ENCODE measurements around the gene AHRR. TPM values are rescaled to one million over a fixed set of nuclear protein-coding genes. Genes with fewer than 3 reads are reported as not detected.
"Not testable (repeated sequence)": the region's sequence is repeated elsewhere in the genome, so short reads cannot be mapped to it uniquely, and the experiment has no call there.

Gene AHRR
- polyA plus RNA-seq, 4 donors: 2.5 to 3.5 (median 3.0) TPM

DNA sequence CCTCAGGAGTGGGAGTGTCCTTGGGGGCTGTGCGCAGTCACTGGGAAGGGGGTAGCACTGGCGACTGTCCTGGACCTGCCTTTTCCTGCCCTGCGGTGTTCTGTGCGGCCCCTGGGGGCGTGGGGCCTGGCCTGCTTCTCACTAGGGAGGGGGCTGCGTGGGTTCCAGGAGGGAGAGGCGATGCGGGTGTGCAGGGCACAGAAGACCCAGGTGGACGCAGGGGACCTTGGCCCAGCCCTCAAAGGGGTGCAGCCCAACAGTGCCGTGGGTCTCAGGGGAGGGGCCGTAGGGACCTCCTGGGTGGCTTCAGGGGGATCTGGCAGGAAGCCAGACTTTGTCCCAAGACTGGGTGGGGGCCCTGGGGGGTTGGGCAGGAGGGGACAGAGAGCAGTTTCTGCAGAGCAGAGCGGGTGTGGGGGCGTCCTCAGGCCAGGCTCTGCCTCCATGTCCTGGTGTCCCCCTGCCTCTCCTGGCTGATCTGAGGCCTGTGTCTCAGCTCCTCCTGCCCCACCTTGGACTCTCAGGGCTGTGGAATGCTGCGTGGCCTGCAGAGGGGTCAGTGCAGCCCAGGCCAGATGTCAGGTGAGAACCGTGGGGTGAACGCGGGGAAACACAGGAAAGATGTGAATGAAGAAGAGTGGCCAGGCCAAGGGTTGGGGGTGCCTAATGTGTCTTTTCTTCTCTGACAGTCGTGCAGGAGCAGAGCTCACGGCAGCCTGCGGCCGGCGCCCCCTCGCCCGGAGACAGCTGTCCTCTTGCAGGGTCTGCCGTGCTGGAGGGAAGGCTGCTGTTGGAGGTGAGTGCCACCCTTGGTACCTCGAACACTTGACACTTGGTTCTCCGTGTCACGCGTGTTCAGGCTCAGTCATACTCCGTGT lies 54.6 kb downstream of the AHRR start:
- no peak for DNase-seq (ENCODE audit: low read depth in 4 of 4, low spot score in 3 of 4)

- DNase-seq (ENCODE audit: low read depth in 4 of 4, low spot score in 3 of 4): no peak
These were observed 55.3 kb downstream of the AHRR start for GRCh38 chr5:376799-377325.

GRCh38 chr5:377326-377981 lies 55.9 kb downstream of the AHRR start:
- no peak for DNase-seq (ENCODE audit: low read depth in 4 of 4, low spot score in 3 of 4)

DNA sequence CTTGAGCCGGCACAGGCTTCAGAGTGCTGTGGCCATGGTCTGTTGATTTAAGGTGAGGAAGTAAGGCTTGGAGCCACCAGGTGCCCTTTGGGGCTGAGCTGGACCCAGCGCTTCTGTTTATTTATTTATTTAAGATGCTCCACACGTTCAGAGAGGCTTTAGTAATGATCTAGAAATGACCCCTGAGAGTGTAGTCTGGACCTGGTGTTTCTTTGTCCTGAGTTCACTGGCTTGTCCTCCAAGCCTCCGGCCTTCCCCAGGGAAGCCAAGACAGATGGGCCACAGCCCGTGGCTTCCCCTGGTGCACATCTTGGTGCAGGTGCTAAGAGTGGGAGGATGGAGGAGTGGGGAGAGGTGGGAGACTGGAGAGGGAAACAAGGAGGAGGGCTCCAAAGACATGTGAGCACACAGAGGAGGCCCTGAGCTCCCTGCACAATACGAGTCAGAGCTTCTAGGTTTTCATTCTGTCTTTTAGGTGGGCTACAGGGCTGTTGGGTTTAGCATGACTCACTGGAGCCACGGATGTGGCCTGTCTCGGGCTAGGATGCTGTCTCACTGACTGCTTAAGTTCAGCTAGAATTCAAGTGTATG lies 56.9 kb downstream of the AHRR start:
- DNase-seq (ENCODE audit: low read depth in 4 of 4, low spot score in 3 of 4): no peak

- DNase-seq (ENCODE audit: low read depth in 4 of 4, low spot score in 3 of 4): no peak
These were observed 57.6 kb downstream of the AHRR start for GRCh38 chr5:378976-379742.

DNA sequence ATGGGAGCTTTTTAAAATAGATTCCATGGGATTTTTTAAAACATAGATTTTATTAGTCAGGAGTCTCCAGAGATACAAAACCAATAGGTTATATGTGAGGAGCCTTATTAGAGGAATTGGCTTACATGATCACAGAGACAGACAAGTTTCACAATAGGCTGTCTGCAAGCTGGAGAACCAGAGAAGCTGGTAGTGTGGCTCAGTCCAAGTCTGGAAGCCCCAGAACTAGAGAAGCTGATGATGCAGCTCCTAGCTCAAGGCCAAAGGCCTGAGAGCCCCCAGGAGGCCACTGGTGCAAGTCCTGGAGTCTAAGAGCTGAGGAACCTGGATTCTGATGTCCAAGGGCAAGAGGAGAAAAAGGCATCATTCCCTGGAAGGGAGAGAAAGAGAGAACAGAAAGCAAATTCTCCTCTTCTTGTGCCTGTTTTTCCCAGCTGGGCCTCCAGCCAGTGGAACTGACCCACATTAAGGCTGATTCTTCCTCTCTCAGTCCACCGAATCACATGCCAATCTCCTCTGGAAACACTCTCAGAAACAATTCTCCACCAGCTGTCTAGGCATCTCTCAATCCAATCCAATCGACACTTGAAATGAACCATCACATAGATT lies 59.3 kb downstream of the AHRR start:
- DNase-seq (ENCODE audit: low read depth in 4 of 4, low spot score in 3 of 4): no peak

DNA sequence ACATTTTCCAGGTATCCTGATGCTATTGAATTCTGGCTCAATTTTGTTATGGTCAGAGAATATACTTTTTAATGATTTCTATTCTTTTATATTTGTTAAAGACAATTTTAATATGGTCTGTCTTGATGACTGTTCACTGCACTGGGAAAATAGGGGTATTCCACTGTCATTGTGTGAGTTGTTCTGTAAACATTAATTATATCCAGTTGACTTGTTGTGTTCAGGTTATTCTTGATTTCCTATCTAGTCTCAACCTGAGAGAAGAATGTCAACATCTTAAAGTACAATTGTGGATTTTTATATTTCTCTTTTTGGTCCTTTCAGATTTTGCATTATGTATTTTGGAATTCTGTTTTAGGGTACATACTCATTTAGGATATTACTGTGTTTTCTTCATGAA lies 61.6 kb downstream of the AHRR start:
- no peak for DNase-seq (ENCODE audit: low read depth in 4 of 4, low spot score in 3 of 4)

- no peak for DNase-seq (ENCODE audit: low read depth in 4 of 4, low spot score in 3 of 4)
These were observed 62.1 kb downstream of the AHRR start for GRCh38 chr5:383621-384020.

- not testable (repeated sequence) for DNase-seq (ENCODE audit: low read depth in 4 of 4, low spot score in 3 of 4)
These were observed 63.1 kb downstream of the AHRR start for GRCh38 chr5:384576-384975.

DNA sequence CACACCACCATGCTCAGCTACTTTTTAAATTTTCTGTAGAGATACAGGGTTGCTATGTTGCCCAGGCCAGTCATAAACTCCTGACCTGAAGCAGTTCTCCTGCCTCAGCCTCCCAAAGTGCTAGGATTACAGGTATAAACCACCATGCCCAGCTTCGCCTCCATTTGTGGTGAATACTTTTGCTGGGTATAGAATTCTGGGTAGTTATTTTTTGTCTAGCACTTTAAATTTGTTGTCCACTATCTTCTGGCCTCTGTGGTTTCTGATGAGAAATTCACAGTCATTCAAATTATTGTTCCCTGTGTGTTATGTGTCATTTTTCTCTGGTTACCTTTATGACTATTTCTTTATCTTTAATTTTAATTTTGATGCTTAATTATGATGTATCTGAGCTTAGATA lies 63.8 kb downstream of the AHRR start:
- DNase-seq (ENCODE audit: low read depth in 4 of 4, low spot score in 3 of 4): no peak

DNA sequence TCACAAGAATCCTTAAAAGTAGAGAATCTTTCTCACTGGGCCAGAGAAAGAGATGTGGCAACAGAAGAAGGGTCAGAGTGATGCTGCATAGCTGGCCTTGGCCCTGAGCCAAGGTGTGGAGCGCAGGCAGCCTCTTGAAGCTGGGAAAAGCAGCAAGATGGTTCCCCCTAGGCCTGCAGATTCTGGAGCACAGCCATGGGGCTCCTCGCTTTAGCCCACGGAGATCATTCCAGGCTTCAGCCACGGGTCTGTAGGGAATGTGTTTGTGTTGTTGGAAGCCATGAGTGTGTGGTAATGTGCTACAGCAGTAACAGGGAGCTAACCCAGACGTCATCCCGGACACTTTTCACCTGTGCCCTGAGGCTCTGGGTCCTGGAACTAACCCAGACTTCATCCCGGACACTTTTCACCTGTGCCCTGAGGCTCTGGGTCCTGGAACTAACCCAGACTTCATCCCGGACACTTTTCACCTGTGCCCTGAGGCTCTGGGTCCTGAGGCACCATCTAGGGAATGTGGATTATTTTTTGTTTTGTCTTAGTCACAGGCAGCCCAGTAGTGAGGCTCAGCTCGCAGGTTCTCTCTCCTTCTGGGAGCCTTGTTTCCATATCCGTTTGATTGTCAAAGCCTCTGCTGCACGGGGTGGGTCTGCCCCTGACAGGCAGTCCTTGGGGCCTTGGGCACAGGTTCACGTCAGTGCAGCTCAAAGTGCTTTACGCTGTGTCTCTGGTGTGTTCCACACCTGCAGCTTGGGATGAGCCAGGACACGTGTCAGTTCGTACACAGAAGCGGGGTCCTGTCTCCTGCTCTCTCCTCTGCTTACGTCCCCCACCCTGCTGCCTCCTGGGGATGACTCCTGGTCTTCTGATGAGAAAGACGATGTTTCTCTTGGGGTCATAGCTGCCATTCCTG lies 65.2 kb downstream of the AHRR start:
- no peak for DNase-seq (ENCODE audit: low read depth in 4 of 4, low spot score in 3 of 4)

- no peak for DNase-seq (ENCODE audit: low read depth in 4 of 4, low spot score in 3 of 4)
These were observed 66.2 kb downstream of the AHRR start for GRCh38 chr5:387491-388265.

GRCh38 chr5:388266-389196 lies 67.0 kb downstream of the AHRR start:
- no peak for DNase-seq (ENCODE audit: low read depth in 4 of 4, low spot score in 3 of 4)

DNA sequence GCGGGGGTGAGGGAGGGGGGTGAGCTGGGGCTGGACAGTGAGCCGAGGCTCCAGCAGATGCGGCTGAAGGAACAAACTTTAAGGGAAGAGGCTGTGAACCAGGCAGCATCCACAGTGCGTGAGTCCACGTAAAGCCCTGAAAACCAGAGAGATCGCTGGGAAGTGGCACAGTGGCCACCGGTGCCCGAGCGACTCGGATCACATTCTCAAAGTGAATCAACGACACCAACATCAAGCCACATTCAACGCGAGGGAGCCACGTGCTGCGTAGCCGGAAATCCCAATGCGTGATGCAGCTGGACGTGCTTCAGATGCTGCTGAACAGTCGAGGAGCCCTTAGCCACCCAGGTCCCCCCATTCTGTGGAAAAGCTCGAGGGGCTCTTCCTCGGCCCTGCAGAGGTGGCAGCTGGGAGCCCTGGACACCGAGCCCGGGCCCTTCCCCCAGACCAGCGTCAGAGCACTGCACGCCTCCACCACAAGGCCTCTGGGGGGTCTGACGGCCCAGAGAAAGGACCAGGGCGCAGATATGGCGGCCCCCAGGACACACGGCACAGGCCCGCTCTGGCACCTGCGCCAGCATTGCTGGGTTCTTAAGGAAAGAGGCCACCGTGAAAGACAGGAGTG lies 67.8 kb downstream of the AHRR start:
- DNase-seq (ENCODE audit: low read depth in 4 of 4, low spot score in 3 of 4): no peak

DNA sequence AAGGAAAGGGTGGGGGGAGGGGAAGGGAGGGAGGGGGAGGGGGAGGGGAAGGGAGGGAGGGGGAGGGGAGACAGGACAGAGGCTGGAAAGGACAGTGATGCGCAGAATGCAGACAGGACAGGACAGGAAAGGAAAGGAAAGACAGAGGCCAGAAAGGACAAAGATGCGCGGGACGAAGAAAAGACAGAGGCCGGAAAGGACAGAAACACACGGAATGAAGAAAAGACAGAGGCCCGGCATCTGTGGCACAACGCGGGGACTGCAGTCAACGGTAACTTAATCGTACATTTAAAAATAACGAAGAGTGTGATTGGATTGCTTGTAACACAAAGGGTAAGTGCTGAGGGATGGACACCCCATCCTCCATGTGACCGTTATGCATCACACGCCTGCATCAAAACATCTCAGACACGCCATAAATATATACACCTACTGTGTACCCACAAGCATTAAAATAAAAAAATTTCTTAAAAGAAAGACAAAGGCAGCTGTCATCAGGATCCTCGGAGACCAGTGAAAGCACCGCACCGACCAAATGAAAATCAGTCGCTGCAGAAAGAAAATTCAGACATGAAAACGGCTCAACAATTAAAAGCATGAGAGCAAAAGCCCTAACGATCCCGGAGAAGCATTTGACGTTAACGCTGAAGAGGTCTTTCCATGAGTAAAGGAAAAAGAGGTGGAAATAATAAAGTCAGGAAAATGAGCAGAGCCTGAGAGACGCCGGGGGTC lies 68.5 kb downstream of the AHRR start:
- no peak for DNase-seq (ENCODE audit: low read depth in 4 of 4, low spot score in 3 of 4)

All from left renal pelvis (tissue), 4 donors.